DMS53 treated with DMSO at 0.1 percent for 48 hours (cell line): ENCODE measurements around the gene FSD1.
A peak's percentile ranks its signal among the peaks of the same experiment; 100 is the strongest.
"Not testable (repeated sequence)": the region's sequence is repeated elsewhere in the genome, so short reads cannot be mapped to it uniquely, and the experiment has no call there.

ENCODE experiments used
- DNase-seq: peaks from one replicate; lab custom pipeline; 2025; ENCODE audit not compliant: unreplicated experiment; lab: John Stamatoyannopoulos, UW

Gene FSD1

GRCh38 chr19:4342314-4342614, 37.9 kb downstream of the FSD1 start:
- DNase-seq: no peak

GRCh38 chr19:4342615-4343369, 38.4 kb downstream of the FSD1 start:
- DNase-seq: peak; percentile 98

DNA sequence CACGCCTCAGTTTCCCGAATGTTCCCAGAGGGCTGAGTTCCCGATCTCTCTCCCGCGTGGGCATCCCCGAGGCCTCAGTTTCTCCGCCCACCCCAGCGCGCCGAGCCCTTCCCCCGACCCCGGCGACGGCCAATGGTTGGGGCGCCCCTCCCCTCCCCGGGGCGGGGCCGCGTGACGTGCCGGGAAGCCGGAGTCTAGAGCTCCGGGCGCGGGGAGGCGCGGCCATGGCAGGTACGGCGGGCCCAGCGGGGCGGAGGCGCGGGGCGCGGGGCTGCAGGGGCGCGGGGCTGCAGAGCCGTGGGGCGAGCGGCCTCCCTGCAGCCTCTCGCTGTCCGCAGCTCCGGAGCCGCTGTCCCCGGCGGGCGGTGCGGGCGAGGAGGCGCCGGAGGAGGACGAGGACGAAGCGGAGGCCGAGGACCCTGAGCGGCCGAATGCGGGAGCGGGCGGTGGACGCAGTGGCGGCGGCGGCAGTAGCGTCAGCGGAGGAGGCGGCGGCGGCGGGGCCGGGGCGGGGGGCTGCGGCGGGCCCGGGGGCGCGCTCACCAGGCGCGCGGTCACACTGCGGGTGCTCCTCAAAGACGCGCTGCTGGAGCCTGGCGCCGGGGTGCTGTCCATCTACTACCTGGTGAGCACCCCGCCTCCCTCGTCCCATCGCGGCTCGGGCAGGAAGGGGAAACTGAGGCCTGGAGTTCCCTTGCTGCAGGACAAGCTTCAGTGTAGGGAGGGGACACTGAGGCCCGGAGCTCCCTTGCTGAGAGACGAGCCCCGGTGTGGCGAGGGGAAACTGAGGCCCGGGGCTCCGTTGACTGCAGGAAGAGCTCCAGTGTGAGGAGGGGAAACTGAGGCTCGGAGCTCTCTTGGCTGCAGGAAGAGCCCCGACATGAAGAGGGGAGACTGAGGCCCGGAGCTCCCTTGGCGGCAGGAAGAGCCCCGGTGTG, 39.2 kb downstream of the FSD1 start, which contains the start of gene MPND:
Gene MPND (plus strand): TSS at position 193 of the 938 bp plus-strand sequence. CDS start 32 bp downstream, at position 225.
- DNase-seq: peak; percentile 46

- DNase-seq: no peak
Observed at GRCh38 chr19:4345342-4346019, 41.1 kb downstream of the FSD1 start.

DNA sequence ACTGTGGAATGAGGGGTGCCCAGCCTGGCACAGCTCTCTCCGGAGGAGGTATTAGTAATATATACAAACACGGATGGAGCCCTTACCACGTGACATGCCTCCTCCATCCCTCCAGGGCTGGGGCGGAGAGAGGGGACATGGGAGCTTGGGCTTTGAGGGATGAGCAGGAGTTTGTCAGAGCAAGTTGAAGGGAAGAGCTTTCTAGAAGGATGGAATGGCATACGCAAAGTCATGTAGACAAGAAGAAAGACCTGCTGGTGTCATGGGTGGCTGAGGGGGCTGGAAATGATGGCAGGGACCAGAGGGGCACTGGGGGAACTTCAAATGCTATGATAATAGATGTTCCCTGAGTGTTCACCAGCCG, 41.6 kb downstream of the FSD1 start:
- no peak for DNase-seq

GRCh38 chr19:4347521-4347920, 43.1 kb downstream of the FSD1 start:
- DNase-seq: no peak

DNA sequence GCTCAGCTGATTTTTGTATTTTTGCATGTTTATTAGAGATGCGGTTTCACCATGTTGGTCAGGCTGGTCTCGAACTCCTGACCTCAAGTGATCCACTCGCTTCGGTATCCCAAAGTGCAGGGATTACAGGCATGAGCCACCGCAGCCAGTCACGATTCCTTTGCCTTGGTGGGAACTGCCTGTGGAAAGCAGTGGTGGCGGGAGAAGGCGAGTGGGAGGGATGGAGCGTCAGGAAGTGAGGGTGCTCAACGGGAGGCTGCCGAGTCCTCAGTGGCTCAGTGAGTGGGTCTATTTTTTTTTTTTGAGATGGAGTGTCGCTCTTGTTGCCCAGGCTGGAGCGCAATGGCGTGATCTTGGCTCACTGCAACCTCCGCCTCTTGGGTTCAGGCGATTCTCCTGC, 44.8 kb downstream of the FSD1 start:
- not testable (repeated sequence) for DNase-seq

GRCh38 chr19:4350111-4350510, 45.7 kb downstream of the FSD1 start:
- DNase-seq: no peak

GRCh38 chr19:4350726-4351125, 46.3 kb downstream of the FSD1 start:
- no peak for DNase-seq

DNA sequence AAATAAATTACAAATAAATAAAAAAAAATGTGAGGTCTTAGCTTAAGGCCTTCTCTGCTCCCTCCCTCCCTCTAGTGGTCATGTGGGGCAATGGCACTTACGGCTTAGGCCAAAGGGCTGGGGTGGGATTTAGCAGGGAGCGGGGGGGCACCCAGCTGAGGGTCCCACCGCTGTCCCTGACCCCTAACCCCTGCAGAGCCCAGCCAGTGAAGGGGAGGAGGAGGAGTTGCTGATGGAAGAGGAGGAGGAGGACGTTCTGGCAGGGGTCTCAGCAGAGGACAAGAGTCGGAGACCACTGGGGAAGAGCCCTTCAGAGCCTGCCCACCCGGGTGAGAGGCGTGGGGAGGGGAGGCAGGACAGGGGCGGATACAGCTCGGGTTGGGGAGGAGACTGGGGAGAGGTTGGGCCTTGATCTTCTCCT, 48.3 kb downstream of the FSD1 start:
- DNase-seq: no peak

DNA sequence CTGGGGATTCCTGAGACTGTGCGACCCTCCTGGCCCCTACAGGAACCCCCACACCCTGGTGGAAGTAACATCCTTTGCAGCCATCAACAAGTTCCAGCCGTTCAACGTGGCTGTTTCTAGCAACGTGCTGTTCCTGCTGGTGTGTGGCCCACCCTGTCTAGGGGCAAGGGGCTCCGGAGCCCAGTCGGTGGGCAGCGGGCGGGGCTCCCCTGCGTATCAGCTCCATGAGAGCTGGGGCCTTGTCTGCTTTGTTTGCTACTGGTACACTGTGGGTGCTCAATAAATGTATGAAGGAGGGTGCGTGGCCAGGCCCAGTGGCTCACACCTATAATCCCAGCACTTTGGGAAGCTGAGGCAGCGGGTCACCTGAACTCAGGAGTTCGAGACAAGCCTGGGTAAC, 49.9 kb downstream of the FSD1 start:
- no peak for DNase-seq

DNA sequence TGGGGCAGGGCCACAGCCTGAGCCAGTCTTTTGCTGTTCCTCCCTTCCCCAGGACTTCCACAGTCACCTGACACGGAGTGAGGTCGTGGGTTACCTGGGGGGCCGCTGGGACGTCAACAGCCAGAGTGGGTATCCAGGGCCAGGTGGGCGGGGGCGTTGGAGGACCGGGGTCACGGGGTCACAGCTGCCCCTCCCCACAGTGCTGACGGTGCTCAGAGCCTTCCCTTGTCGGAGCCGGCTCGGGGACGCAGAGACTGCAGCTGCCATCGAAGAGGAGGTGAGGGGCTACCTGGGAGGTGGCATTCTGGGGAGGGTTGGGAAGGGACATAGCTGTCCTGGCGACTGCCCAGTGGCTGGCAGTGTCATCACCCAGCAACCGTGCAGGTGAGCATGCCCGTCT, 50.5 kb downstream of the FSD1 start:
- DNase-seq: no peak

DNA sequence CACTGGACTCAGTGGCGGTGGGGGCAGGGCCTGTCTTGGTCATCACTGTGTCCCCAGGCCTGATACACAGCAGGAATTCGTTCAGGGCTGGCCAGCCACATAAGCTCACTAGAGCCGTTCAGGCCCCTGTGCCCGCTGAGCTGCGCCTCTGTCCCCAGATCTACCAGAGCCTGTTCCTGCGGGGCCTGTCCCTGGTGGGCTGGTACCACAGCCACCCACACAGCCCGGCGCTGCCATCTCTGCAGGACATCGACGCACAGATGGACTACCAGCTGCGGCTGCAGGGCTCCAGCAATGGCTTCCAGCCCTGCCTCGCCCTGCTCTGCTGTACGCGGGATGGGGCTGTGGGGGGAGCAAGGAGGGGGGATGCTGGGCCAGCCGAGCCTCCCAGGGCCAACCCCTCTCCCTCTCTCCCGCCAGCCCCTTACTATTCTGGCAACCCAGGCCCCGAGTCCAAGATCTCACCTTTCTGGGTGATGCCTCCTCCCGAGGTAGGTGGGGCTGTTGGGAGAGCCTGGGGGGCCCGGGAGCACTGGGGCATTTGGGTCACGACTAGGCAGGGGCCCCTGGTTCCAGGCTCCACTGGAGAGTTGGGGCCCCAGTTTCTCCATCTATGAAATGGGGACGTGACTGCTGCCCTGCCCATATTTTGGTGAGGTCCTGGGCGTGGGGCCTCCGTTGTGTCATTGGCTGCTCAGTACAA, 52.8 kb downstream of the FSD1 start:
- DNase-seq: no peak

GRCh38 chr19:4357921-4358326, 53.5 kb downstream of the FSD1 start:
- DNase-seq: no peak

- DNase-seq: no peak
Observed at GRCh38 chr19:4358709-4359626, 54.6 kb downstream of the FSD1 start.

- DNase-seq: no peak
Observed at GRCh38 chr19:4359627-4360000, 55.2 kb downstream of the FSD1 start.

GRCh38 chr19:4360081-4360569, 55.7 kb downstream of the FSD1 start:
- no peak for DNase-seq

DNA sequence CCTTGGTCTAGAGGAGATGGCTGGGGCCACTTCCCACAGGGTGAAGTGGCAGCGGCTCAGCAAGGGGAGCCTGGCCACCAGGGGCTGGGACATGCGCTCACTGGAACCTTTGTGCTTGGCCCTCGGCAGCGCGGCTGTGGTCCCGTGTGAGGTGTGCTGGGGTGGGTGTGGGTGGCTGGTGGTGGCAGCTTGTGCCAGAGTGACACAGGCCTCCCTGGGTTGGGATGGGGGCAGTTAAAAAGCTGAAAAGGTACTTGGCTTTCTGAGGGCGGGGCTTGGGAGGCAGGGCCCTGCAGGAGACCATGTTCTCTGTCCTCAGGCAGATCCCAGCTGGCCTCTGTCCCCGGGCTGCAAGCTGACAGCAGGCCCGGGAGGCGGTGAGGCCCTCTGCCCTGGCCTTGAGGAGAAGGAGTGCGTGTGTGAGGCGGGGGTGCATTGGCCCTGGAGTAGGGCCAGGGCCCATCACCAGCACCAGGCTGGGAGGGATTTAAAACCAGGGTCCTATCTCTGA, 56.3 kb downstream of the FSD1 start:
- DNase-seq: no peak

GRCh38 chr19:4361152-4362046, 57.0 kb downstream of the FSD1 start:
- DNase-seq: no peak
